ENCODE measurements around the gene IFIT2.

IFIT2 gene

GRCh38 chr10:89351412-89351779, 49.5 kb downstream of the IFIT2 start:
- no peak for DNase-seq (ENCODE audit: low read depth, low spot score)
- no peaks in the 10 kb centered on the region for H3K36me3 ChIP-seq (ENCODE audit: insufficient read depth, insufficient read length, low read length)
- no peaks in the 10 kb centered on the region for H3K9me3 ChIP-seq (ENCODE audit: insufficient read depth, low read length)
- H3K4me3 ChIP-seq (ENCODE audit: insufficient read length, low read depth) = no peak overlapping the region
- TF ChIP-seq YY1 (IDR thresholded peaks at IDR 0.05; ENCODE audit: insufficient read depth, insufficient read length) (no peak), SUZ12 (IDR thresholded peaks at IDR 0.05; ENCODE audit: extremely low read depth, insufficient read depth, insufficient read length) (no peak), ZNF274 (IDR thresholded peaks at IDR 0.05; ENCODE audit: low read depth, low read length) (no peak)
- no peaks in the 10 kb centered on the region for H3K27me3 ChIP-seq (ENCODE audit: insufficient read depth, insufficient read length)
- no peaks in the 10 kb centered on the region for H3K4me1 ChIP-seq (ENCODE audit: insufficient read depth, insufficient read length)
- H3K9ac ChIP-seq (ENCODE audit: insufficient read length, low read depth) = no peak overlapping the region

- H3K27me3 ChIP-seq (ENCODE audit: insufficient read depth, insufficient read length) = no peaks in the 10 kb centered on the region
- no peak for DNase-seq (ENCODE audit: low read depth, low spot score)
- H3K9me3 ChIP-seq (ENCODE audit: insufficient read depth, low read length) = no peaks in the 10 kb centered on the region
- H3K4me1 ChIP-seq (ENCODE audit: insufficient read depth, insufficient read length) = no peaks in the 10 kb centered on the region
- no peak overlapping the region for H3K9ac ChIP-seq (ENCODE audit: insufficient read length, low read depth)
- no peak overlapping the region for H3K4me3 ChIP-seq (ENCODE audit: insufficient read length, low read depth)
- no peaks in the 10 kb centered on the region for H3K36me3 ChIP-seq (ENCODE audit: insufficient read depth, insufficient read length, low read length)
- no peak for TF ChIP-seq SUZ12 (IDR thresholded peaks at IDR 0.05; ENCODE audit: extremely low read depth, insufficient read depth, insufficient read length)
- TF ChIP-seq YY1 (IDR thresholded peaks at IDR 0.05; ENCODE audit: insufficient read depth, insufficient read length) = no peak
- no peak for TF ChIP-seq ZNF274 (IDR thresholded peaks at IDR 0.05; ENCODE audit: low read depth, low read length)
Measured at GRCh38 chr10:89351780-89352597, 50.1 kb downstream of the IFIT2 start.

GRCh38 chr10:89352802-89353201, 51.0 kb downstream of the IFIT2 start:
- Histone ChIP-seq H3K9me3 (ENCODE audit: insufficient read depth, low read length) (no peaks in the 10 kb centered on the region), H3K4me1 (ENCODE audit: insufficient read depth, insufficient read length) (no peaks in the 10 kb centered on the region), H3K4me3 (ENCODE audit: insufficient read length, low read depth) (no peak overlapping the region), H3K36me3 (ENCODE audit: insufficient read depth, insufficient read length, low read length) (no peaks in the 10 kb centered on the region), H3K27me3 (ENCODE audit: insufficient read depth, insufficient read length) (no peaks in the 10 kb centered on the region), H3K9ac (ENCODE audit: insufficient read length, low read depth) (no peak overlapping the region)
- no peak for DNase-seq (ENCODE audit: low read depth, low spot score)
- no peak for TF ChIP-seq ZNF274 (IDR thresholded peaks at IDR 0.05; ENCODE audit: low read depth, low read length)
- TF ChIP-seq YY1 (IDR thresholded peaks at IDR 0.05; ENCODE audit: insufficient read depth, insufficient read length) = no peak
- TF ChIP-seq SUZ12 (IDR thresholded peaks at IDR 0.05; ENCODE audit: extremely low read depth, insufficient read depth, insufficient read length) = no peak

DNA sequence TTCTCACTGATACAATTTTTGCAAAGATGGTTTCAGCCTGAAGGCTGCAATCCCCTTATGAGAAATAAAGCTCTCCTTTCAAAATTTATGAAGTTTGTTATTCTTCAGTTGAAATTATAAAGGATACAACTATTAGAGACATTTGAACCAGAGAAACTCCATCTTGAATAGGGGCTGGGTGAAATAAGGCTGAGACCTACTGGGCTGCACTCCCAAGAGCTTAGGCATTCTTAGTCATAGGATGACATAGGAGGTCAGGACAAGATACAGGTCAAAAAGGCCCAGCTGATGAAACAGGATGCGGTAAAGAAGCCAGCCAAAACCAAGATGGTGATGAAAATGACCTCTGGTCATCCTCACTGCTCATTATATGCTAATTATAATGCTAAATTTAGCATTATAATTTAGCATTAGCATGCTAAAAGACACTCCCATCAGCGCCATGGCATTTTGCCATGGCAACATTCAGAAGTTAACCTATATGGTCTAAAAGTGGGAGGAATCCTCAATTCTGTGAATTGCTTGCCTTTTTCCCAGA, 53.6 kb downstream of the IFIT2 start:
- no peaks in the 10 kb centered on the region for H3K27me3 ChIP-seq (ENCODE audit: insufficient read depth, insufficient read length)
- H3K9me3 ChIP-seq (ENCODE audit: insufficient read depth, low read length) = no peaks in the 10 kb centered on the region
- H3K36me3 ChIP-seq (ENCODE audit: insufficient read depth, insufficient read length, low read length) = no peaks in the 10 kb centered on the region
- DNase-seq (ENCODE audit: low read depth, low spot score) = no peak
- no peaks in the 10 kb centered on the region for H3K4me1 ChIP-seq (ENCODE audit: insufficient read depth, insufficient read length)
- TF ChIP-seq ZNF274 (IDR thresholded peaks at IDR 0.05; ENCODE audit: low read depth, low read length) (no peak), YY1 (IDR thresholded peaks at IDR 0.05; ENCODE audit: insufficient read depth, insufficient read length) (no peak), SUZ12 (IDR thresholded peaks at IDR 0.05; ENCODE audit: extremely low read depth, insufficient read depth, insufficient read length) (no peak)
- no peak overlapping the region for H3K9ac ChIP-seq (ENCODE audit: insufficient read length, low read depth)
- no peak overlapping the region for H3K4me3 ChIP-seq (ENCODE audit: insufficient read length, low read depth)

DNA sequence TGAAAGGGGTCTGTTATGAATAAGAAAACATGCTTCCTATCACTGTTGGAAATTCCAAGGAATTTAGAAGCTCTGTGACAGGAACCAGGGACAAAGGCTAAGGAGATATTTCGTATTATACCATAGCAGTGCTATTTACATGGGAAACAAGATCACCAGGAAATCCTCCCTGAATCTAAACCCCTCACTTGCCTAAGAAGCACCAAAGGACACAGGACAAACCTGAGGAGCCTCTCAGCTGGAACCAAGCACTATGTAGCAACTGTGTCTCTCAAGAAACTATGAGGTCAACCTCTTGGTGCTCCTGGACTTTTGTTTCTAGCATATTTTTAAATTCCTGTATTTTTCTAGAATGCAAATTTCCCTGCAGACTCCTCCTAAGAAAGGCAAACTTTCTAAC, 55.2 kb downstream of the IFIT2 start:
- no peaks in the 10 kb centered on the region for H3K9me3 ChIP-seq (ENCODE audit: insufficient read depth, low read length)
- no peaks in the 10 kb centered on the region for H3K36me3 ChIP-seq (ENCODE audit: insufficient read depth, insufficient read length, low read length)
- no peaks in the 10 kb centered on the region for H3K4me1 ChIP-seq (ENCODE audit: insufficient read depth, insufficient read length)
- no peak for DNase-seq (ENCODE audit: low read depth, low spot score)
- no peak overlapping the region for H3K4me3 ChIP-seq (ENCODE audit: insufficient read length, low read depth)
- no peak for TF ChIP-seq YY1 (IDR thresholded peaks at IDR 0.05; ENCODE audit: insufficient read depth, insufficient read length)
- TF ChIP-seq ZNF274 (IDR thresholded peaks at IDR 0.05; ENCODE audit: low read depth, low read length) = no peak
- no peak for TF ChIP-seq SUZ12 (IDR thresholded peaks at IDR 0.05; ENCODE audit: extremely low read depth, insufficient read depth, insufficient read length)
- H3K9ac ChIP-seq (ENCODE audit: insufficient read length, low read depth) = no peak overlapping the region
- no peaks in the 10 kb centered on the region for H3K27me3 ChIP-seq (ENCODE audit: insufficient read depth, insufficient read length)

GRCh38 chr10:89357975-89358374, 56.1 kb downstream of the IFIT2 start:
- no peak for DNase-seq (ENCODE audit: low read depth, low spot score)
- Histone ChIP-seq H3K27me3 (ENCODE audit: insufficient read depth, insufficient read length) (no peaks in the 10 kb centered on the region), H3K9ac (ENCODE audit: insufficient read length, low read depth) (no peak overlapping the region), H3K36me3 (ENCODE audit: insufficient read depth, insufficient read length, low read length) (no peaks in the 10 kb centered on the region), H3K4me1 (ENCODE audit: insufficient read depth, insufficient read length) (no peaks in the 10 kb centered on the region), H3K9me3 (ENCODE audit: insufficient read depth, low read length) (no peaks in the 10 kb centered on the region), H3K4me3 (ENCODE audit: insufficient read length, low read depth) (no peak overlapping the region)
- no peak for TF ChIP-seq ZNF274 (IDR thresholded peaks at IDR 0.05; ENCODE audit: low read depth, low read length)
- no peak for TF ChIP-seq SUZ12 (IDR thresholded peaks at IDR 0.05; ENCODE audit: extremely low read depth, insufficient read depth, insufficient read length)

Measured in NT2/D1 (cell line).